Sigmoid colon (tissue), 3 donors: ENCODE results near the gene RNF6.

Source experiments
- POLR2A ChIP-seq, 2 donors: fragments of 450-650 bp; IDR thresholded peaks; one replicate each; pipeline ENCODE4 v1.6.1; 2016; ENCODE audit warnings: antibody characterized with exemption in 2 of 2, mild to moderate bottlenecking in 2 of 2, moderate library complexity in 2 of 2
- TF ChIP-seq, protein P1 (sequence below), 4 experiments: fragments of 450-650 bp in 3 of 4; fragments of 200-600 bp in 1 of 4; IDR thresholded peaks; one replicate each; pipeline ENCODE4 v1.5.1; 2016 to 2019; ENCODE audit warnings: antibody characterized with exemption in 4 of 4, mild to moderate bottlenecking in 3 of 4, moderate library complexity in 2 of 4

DNA sequence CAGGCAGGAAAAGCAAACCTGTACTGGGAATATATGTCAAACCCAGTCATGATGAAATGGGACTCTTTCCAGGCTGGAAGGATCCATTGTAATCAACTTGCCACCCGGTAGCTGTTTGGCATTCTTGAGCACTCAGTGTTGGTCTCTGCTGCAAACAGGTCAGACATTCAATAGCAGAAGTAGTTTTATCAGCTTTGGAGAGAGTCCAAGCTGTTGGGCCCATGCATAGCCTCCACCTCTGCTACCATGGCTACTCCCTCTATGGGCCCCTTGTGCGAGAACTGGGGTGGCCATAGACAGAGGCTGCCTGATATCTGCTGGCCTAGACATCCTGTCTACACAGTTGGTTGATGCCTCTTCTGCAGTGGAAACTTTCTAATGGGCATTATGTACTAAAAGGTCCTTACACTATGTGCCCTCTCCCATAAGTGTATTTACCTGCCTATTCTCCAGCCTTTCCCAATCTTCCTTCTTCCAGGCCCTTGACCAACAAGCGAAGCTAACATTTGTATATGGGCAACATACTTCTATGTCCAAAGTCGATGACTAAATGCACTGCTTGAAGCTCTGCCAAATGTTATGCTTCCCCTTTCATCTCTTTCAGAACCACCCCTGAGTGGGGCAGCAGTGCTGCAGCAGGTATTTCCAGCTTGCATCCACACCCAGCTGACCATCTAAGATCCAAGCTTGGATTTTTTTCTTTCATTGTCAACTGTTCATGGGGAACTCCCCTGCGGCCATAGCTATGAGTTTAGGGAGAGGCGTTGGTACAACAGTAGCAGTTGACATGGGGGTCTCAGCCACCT lies 5.3 kb upstream of the RNF6 start:
- TF ChIP-seq, protein P1, sequence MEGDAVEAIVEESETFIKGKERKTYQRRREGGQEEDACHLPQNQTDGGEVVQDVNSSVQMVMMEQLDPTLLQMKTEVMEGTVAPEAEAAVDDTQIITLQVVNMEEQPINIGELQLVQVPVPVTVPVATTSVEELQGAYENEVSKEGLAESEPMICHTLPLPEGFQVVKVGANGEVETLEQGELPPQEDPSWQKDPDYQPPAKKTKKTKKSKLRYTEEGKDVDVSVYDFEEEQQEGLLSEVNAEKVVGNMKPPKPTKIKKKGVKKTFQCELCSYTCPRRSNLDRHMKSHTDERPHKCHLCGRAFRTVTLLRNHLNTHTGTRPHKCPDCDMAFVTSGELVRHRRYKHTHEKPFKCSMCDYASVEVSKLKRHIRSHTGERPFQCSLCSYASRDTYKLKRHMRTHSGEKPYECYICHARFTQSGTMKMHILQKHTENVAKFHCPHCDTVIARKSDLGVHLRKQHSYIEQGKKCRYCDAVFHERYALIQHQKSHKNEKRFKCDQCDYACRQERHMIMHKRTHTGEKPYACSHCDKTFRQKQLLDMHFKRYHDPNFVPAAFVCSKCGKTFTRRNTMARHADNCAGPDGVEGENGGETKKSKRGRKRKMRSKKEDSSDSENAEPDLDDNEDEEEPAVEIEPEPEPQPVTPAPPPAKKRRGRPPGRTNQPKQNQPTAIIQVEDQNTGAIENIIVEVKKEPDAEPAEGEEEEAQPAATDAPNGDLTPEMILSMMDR (IDR thresholded peaks at IDR 0.05) = no peak
- no peak for TF ChIP-seq POLR2A (IDR thresholded peaks at IDR 0.05)
